ENCODE data around the gene DMD.

The DMD gene

GRCh38 chrX:31819455-31819854 is 1391.9 kb downstream of the DMD start:
- H3K4me3 ChIP-seq (ENCODE audit: low read depth, low read length): no peak overlapping the region
- no peak for DNase-seq (ENCODE audit: low read depth)
- no peak for TF ChIP-seq CTCF (IDR thresholded peaks at IDR 0.05; ENCODE audit: insufficient read depth, low read depth, low read length, missing control alignments)

- no peak for DNase-seq (ENCODE audit: low read depth)
- H3K4me3 ChIP-seq (ENCODE audit: low read depth, low read length): no peak overlapping the region
- no peak for TF ChIP-seq CTCF (IDR thresholded peaks at IDR 0.05; ENCODE audit: insufficient read depth, low read depth, low read length, missing control alignments)
These were observed 1400.2 kb downstream of the DMD start for GRCh38 chrX:31811106-31811505.

- no peak for DNase-seq (ENCODE audit: low read depth)
- no peak overlapping the region for H3K4me3 ChIP-seq (ENCODE audit: low read depth, low read length)
- no peak for TF ChIP-seq CTCF (IDR thresholded peaks at IDR 0.05; ENCODE audit: insufficient read depth, low read depth, low read length, missing control alignments)
These were observed 1403.0 kb downstream of the DMD start for GRCh38 chrX:31808357-31808756.

GRCh38 chrX:31807165-31807564 is 1404.2 kb downstream of the DMD start:
- no peak for DNase-seq (ENCODE audit: low read depth)
- no peak for TF ChIP-seq CTCF (IDR thresholded peaks at IDR 0.05; ENCODE audit: insufficient read depth, low read depth, low read length, missing control alignments)
- H3K4me3 ChIP-seq (ENCODE audit: low read depth, low read length): no peak overlapping the region

- TF ChIP-seq CTCF (IDR thresholded peaks at IDR 0.05; ENCODE audit: insufficient read depth, low read depth, low read length, missing control alignments): no peak
- H3K4me3 ChIP-seq (ENCODE audit: low read depth, low read length): no peak overlapping the region
- no peak for DNase-seq (ENCODE audit: low read depth)
These were observed 1405.6 kb downstream of the DMD start for GRCh38 chrX:31805781-31806180.

GRCh38 chrX:31800219-31800618 is 1411.1 kb downstream of the DMD start:
- no peak overlapping the region for H3K4me3 ChIP-seq (ENCODE audit: low read depth, low read length)
- no peak for DNase-seq (ENCODE audit: low read depth)
- TF ChIP-seq CTCF (IDR thresholded peaks at IDR 0.05; ENCODE audit: insufficient read depth, low read depth, low read length, missing control alignments): no peak

GRCh38 chrX:31796624-31797023 is 1414.7 kb downstream of the DMD start:
- no peak overlapping the region for H3K4me3 ChIP-seq (ENCODE audit: low read depth, low read length)
- TF ChIP-seq CTCF (IDR thresholded peaks at IDR 0.05; ENCODE audit: insufficient read depth, low read depth, low read length, missing control alignments): no peak
- no peak for DNase-seq (ENCODE audit: low read depth)
